NCI-H146 (cell line): ENCODE results near the gene DHDH.
"Not testable (repeated sequence)": the region's sequence is repeated elsewhere in the genome, so short reads cannot be mapped to it uniquely, and the experiment has no call there.

Source experiments
- DNase-seq: peaks from one replicate; lab custom pipeline; 2025; lab: John Stamatoyannopoulos, UW

The DHDH gene

DNA sequence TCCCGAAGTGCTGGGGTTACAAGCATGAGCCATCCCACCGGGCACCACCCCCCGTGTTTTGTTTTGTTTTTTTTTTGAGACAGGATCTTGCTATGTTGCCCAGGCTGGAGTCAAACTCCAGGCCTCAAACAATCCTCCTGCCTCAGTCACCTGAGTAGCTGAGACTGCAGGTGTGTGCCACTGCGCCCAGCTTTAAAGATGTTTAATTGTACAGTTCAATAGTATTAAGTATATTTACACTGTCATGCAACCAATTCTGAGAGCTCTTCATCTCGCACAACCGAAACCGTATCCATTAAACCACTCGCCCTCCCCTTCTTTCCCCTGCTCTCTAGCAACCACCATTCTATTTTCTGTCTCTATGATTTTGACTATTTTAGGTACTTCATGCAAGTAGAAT lies 17.7 kb upstream of the DHDH start:
- no peak for DNase-seq

GRCh38 chr19:48918071-48918470 lies 15.4 kb upstream of the DHDH start:
- DNase-seq = no peak

GRCh38 chr19:48918801-48919247 lies 14.7 kb upstream of the DHDH start:
- no peak for DNase-seq

- DNase-seq = not testable (repeated sequence)
Observed at GRCh38 chr19:48919271-48919670, 14.2 kb upstream of the DHDH start.

GRCh38 chr19:48920949-48921348 lies 12.6 kb upstream of the DHDH start:
- DNase-seq = no peak

GRCh38 chr19:48921721-48922500 lies 11.6 kb upstream of the DHDH start:
- no peak for DNase-seq

- DNase-seq = no peak
Observed at GRCh38 chr19:48922548-48923490, 10.7 kb upstream of the DHDH start.

DNA sequence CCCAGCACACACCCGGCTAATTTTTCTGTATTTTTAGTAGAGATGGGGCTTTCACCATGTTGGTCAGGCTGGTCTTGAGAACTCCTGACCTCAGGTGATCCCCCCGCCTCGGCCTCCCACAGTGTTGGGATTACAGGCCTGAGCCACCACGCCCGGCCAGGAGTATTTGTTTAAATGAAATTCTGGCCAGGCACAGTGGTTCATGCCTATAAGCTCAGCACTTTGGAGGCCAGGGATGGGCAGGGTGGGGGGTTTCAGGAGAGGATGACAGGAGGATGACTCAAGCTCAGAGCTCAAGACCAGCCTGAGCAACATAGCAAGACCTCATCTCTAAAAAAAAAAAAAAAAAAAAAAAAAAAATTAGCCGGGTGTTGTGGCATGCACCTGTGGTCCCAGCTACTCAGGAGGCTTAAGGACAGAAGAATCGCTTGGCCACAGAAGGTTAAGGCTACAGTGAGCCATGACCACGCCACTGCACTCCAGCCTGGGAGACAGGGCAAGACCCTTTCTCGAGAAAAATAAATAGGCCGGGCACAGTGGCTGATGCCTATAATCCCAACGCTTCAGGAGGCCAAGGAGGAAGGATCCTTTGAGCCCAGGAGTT lies 8.2 kb upstream of the DHDH start:
- DNase-seq = no peak

GRCh38 chr19:48925890-48926289 lies 7.6 kb upstream of the DHDH start:
- not testable (repeated sequence) for DNase-seq

DNA sequence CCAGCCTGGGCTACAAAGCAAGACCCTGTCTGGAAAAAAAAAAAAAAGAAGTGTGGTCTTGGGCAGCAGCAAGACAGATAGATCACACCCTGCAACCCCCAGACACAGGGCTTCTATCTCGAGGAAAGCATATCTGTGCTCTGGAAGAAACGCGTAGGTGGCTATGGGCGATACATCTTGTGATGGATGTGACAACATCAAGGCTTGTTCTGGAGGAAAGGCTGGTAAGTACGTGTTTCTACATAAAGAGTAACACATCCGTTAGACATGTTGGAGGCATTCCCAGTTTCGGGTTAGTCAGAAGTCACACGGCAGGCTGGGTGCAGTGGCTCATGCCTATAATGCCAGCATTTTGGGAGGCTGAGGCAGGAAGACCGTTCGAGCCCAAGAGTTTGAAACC lies 6.6 kb upstream of the DHDH start:
- DNase-seq = no peak

DNA sequence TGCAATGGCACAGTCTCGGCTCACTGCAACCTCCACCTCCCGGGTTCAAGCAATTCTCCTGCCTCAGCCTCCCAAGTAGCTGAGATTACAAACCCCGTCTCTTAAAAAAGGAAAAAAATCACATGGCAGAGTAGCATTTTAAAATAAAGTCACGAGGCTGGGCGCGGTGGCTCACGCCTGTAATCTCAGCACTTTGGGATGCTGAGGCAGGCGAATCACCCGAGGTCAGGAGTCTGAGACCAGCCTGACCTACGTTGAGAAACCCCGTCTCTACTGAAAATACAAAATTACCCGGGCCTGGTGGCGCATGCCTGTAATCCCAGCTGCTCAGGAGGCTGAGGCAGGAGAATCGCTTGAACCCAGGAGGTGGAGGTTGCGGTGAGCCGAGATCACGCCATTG lies 5.8 kb upstream of the DHDH start:
- not testable (repeated sequence) for DNase-seq

DNA sequence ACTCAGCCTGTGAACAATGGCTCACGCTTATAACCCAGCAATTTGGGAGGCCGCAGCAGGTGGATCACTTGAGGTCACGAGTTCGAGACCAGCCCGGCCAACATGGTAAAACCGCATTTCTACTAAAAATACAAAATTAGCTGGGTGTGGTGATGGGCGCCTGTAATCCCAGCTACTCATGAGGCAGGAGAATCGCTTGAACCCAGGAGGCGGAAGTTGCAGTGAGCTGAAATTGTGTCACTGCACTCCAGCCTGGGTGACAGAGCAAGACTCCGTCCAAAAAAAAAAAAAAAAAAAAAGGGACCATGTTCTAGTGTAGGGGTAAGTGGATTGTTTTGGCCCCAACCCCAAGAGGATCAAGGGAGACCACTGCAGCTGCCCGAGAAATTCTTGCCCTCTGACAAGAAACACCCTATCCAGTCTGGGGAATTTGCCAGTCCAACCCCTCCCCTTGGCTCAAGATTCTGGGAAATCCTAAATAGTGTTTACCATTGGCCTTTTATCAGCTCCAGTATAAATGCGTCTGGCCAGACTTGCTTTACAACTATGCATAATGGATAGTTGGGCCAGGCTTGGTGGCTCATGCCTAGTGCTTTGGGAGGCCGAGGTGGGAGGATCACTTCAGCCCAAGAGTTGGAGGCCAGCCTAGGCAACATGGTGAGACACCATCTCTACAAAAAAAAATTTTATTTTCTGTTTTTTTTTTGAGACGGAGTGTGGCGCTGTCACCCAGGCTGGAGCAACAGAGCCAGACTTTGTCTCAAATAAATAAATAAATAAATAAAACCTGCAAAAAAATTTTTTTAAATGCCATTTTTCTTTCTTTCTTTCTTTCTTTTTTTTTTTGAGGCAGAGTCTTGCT lies 5.1 kb upstream of the DHDH start:
- no peak for DNase-seq

DNA sequence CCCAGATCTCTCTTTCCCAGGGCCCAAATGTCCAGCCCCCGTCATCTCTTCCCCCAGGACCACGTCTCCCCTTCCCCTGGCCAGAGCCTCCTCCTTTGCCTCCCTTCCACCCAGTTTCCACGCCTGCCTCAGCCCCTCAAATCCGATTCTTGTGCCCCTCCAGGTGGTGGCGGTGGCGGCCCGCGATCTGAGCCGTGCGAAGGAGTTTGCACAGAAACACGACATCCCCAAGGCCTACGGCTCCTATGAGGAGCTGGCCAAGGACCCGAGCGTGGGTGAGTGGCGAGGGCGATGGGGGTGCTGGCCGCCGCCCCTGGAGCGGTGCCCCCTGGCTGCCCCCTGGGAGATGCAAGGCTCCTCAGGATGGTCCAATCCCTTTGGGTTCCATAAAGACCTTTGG lies 1.3 kb downstream of the DHDH start:
- DNase-seq = no peak

DNA sequence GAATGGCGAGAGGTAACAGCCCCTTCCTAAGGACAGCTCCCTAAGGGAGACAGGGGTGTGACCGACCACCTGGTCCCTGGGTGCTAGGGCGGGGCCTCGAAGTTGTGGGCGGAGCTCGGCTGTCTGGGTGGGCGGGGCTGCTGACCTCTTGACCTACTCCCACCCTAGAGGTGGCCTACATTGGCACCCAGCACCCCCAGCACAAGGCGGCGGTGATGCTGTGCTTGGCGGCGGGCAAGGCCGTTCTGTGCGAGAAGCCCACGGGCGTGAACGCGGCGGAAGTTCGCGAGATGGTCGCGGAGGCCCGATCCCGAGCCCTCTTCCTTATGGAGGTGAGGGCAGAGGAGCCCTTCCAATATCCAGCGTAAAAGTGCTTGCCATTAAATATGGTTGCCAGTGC lies 2.4 kb downstream of the DHDH start:
- no peak for DNase-seq

- DNase-seq = no peak
Observed at GRCh38 chr19:48938256-48938655, 4.8 kb downstream of the DHDH start.

DNA sequence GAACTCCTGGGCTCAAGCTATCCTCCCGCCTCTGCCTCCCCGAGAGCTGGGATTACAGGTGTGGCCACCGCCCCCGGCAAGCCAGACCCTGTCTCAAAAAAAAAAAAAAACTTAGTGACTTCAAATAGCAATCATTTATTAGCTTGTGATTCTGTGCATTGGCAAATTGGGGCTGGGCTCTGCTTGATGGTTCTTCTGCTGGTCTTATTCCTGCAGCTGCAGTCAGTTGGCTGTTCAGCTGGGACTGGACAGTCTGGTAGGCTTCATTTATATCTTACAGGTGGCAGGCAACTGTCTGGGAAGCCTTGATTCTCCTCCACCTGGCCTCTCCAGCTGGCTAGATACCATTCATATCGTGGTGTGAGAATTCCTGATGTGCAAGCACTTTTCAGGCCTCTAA lies 7.4 kb downstream of the DHDH start:
- no peak for DNase-seq

- DNase-seq = no peak
Observed at GRCh38 chr19:48943081-48943480, 9.6 kb downstream of the DHDH start.

DNA sequence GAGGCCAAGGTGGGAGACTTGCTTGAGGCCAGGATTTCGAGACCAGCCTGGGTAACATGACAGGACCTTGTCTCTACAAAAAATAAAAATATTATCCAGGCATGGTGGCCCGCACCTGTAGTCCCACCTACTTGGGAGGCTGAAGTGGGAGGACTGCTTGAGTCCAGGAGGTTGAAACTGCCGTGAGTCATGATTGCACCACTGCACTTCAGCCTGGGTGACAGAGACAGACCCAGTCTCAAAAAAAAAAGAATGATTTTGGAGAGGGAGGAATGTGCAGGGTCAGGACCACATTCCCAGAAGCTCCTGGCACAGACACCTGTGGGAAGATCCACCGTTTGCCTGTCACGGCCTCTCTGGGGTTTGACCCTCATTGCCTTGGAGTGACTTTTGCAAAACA lies 11.9 kb downstream of the DHDH start:
- no peak for DNase-seq

DNA sequence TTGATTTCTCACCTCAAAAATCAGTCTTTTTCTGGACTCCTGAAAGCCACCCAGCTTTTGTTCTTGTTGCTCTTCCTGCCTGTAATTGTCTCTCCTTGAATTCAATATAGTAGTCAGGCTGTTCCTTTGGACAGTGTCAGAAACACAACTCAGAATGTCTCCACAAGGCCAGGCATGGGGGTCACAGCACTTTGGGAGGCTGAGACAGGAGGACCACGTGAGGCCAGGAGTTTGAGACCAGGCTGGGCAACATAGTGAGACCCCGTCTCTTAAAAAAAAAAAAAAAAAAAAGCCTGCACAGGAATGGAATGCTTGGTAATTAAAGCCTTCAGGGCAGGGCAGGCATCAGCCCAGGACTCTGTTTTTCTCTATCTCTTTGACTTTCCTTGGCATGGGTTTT lies 12.3 kb downstream of the DHDH start:
- DNase-seq = no peak

- no peak for DNase-seq
Observed at GRCh38 chr19:48946463-48947257, 13.2 kb downstream of the DHDH start.

DNA sequence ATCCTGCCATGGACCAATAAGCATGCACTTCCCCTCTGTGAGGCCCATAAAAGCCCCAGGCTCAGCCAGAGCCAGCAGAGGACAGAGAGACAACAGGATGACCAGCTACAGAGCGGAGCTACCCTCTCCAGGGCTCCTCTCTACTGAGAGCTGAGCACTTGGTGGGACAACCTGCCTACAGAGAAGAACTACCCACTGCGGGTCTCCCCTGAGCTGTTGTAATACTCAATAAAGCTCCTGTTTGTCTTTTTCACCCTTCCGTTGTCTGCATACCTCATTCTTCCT lies 13.7 kb downstream of the DHDH start:
- DNase-seq = no peak
